ENCODE measurements around the gene TGFB1.
A peak's percentile ranks its signal among the peaks of the same experiment; 100 is the strongest.
"Not testable (repeated sequence)": the region's sequence is repeated elsewhere in the genome, so short reads cannot be mapped to it uniquely, and the experiment has no call there.

TGFB1 gene

GRCh38 chr19:41355035-41355434, 1.3 kb upstream of the TGFB1 start:
- H3K4me3 ChIP-seq (ENCODE audit: control insufficient read depth, low read depth, low read length): no peak overlapping the region
- no peak for TF ChIP-seq CTCF (conservative IDR thresholded peaks at IDR 0.05; ENCODE audit: control insufficient read depth, insufficient read depth, low read depth, low read length)
- DNase-seq (ENCODE audit: low read depth): no peak

GRCh38 chr19:41354343-41354953, 726 bp upstream of the TGFB1 start:
- H3K4me3 ChIP-seq (ENCODE audit: control insufficient read depth, low read depth, low read length): peak overlapping the region; percentile 89
- no peak for TF ChIP-seq CTCF (conservative IDR thresholded peaks at IDR 0.05; ENCODE audit: control insufficient read depth, insufficient read depth, low read depth, low read length)
- no peak for DNase-seq (ENCODE audit: low read depth)

GRCh38 chr19:41352609-41353465, 885 bp downstream of the TGFB1 start:
- H3K4me3 ChIP-seq (ENCODE audit: control insufficient read depth, low read depth, low read length): peak overlapping the region; percentile 89
- peak; percentile 51 for DNase-seq (ENCODE audit: low read depth)
- TF ChIP-seq CTCF (conservative IDR thresholded peaks at IDR 0.05; ENCODE audit: control insufficient read depth, insufficient read depth, low read depth, low read length): peak; percentile 35

- no peak for TF ChIP-seq CTCF (conservative IDR thresholded peaks at IDR 0.05; ENCODE audit: control insufficient read depth, insufficient read depth, low read depth, low read length)
- no peak for DNase-seq (ENCODE audit: low read depth)
- peak overlapping the region; percentile 89 for H3K4me3 ChIP-seq (ENCODE audit: control insufficient read depth, low read depth, low read length)
Observed at GRCh38 chr19:41352279-41352608, 1.5 kb downstream of the TGFB1 start.

- TF ChIP-seq CTCF (conservative IDR thresholded peaks at IDR 0.05; ENCODE audit: control insufficient read depth, insufficient read depth, low read depth, low read length): no peak
- peak overlapping the region; percentile 89 for H3K4me3 ChIP-seq (ENCODE audit: control insufficient read depth, low read depth, low read length)
- DNase-seq (ENCODE audit: low read depth): peak; percentile 58
Observed at GRCh38 chr19:41351339-41352245, 2.1 kb downstream of the TGFB1 start.

- no peak for TF ChIP-seq CTCF (conservative IDR thresholded peaks at IDR 0.05; ENCODE audit: control insufficient read depth, insufficient read depth, low read depth, low read length)
- H3K4me3 ChIP-seq (ENCODE audit: control insufficient read depth, low read depth, low read length): peak overlapping the region; percentile 89
- DNase-seq (ENCODE audit: low read depth): peak; percentile 48
Observed at GRCh38 chr19:41350735-41351338, 2.9 kb downstream of the TGFB1 start.

- DNase-seq (ENCODE audit: low read depth); H3K4me3 ChIP-seq (ENCODE audit: control insufficient read depth, low read depth, low read length): not testable (repeated sequence)
Observed at GRCh38 chr19:41346916-41347315, 6.8 kb downstream of the TGFB1 start.

All from fibroblast of mammary gland (primary cell).